Lung (tissue), 12 donors: ENCODE measurements around the gene ATF6B. TPM values are rescaled to one million over a fixed set of nuclear protein-coding genes. Genes with fewer than 3 reads are reported as not detected.
A peak's percentile ranks its signal among the peaks of the same experiment; 100 is the strongest.

Experiments used
- ATAC-seq: fragments of 200-7000 bp; cut with Tn5 transposase; one replicate; pipeline ENCODE4 v1.9.1; 2020; ENCODE audit warnings: moderate number of reproducible peaks; ENCODE audit not compliant: insufficient read depth, low FRiP score
- DNase-seq, 3 donors: peaks; one replicate each; pipeline ENCODE4 v3.0.0-alpha.2; 2013 to 2017
- H3K27ac ChIP-seq, 2 donors: one replicate each; pipeline ENCODE4 v1.5.1; 2013; ENCODE audit warnings: mild to moderate bottlenecking in 2 of 2, moderate library complexity in 2 of 2, control low read depth in 1 of 2, inconsistent platforms in 1 of 2, low read depth in 1 of 2, low read length in 1 of 2
- H3K27me3 ChIP-seq, 3 donors: one replicate each; pipeline ENCODE4 v1.5.1; 2013; ENCODE audit warnings: low read length in 2 of 3; ENCODE audit not compliant: control insufficient read depth in 3 of 3, insufficient read depth in 3 of 3
- H3K36me3 ChIP-seq, 4 donors: one replicate each; pipeline ENCODE4 v1.5.1; 2013; ENCODE audit warnings: low read length in 4 of 4, mild to moderate bottlenecking in 1 of 4, moderate library complexity in 1 of 4; ENCODE audit not compliant: control insufficient read depth in 4 of 4, insufficient read depth in 4 of 4
- H3K4me1 ChIP-seq, 5 donors: one replicate each; pipeline ENCODE4 v1.5.1; 2013; ENCODE audit warnings: low read length in 5 of 5, mild to moderate bottlenecking in 2 of 5, moderate library complexity in 1 of 5; ENCODE audit not compliant: control insufficient read depth in 5 of 5, insufficient read depth in 5 of 5
- H3K4me3 ChIP-seq: one replicate; pipeline ENCODE4 v1.5.1; 2013; ENCODE audit warnings: mild to moderate bottlenecking, control low read depth, moderate library complexity
- H3K9ac ChIP-seq, 2 donors: one replicate each; pipeline ENCODE4 v1.5.1; 2013; ENCODE audit warnings: low read length in 2 of 2, control low read depth in 1 of 2; ENCODE audit not compliant: insufficient read depth in 1 of 2
- H3K9me3 ChIP-seq, 4 donors: one replicate each; pipeline ENCODE4 v1.5.1; 2013; ENCODE audit warnings: low read length in 3 of 4, mild to moderate bottlenecking in 1 of 4, moderate library complexity in 1 of 4; ENCODE audit not compliant: control insufficient read depth in 4 of 4, insufficient read depth in 3 of 4
- CTCF ChIP-seq: IDR thresholded peaks from 2 replicates; pipeline ENCODE4 v1.5.1; 2012; ENCODE audit warnings: mild to moderate bottlenecking; ENCODE audit errors: control extremely low read depth, extremely low read depth
- WGBS, 2 donors: extraction: QIAGEN DNeasy Blood & Tissue Kit; methylation state at CpG; one replicate each; pipeline ENCODE4 v1.1.7; 2013; 5-methylcytosine and 5-hydroxymethylcytosine counted together
- polyA plus RNA-seq, 2 donors: library from polyadenylated mRNA; stranded (reverse); fragments of 200-250 nt; gene quantifications; one replicate each; pipeline ENCODE4 v1.2.1, GENCODE V29; 2013
- total RNA-seq, 2 donors: library from RNA; depleted of rRNA in 1 of 2; stranded (reverse); fragments of >200 nt in 1 of 2; gene quantifications; one replicate each; pipeline ENCODE4 v1.2.1, GENCODE V29; 2014 to 2021
- donor health status: control.
- donor health status: control.
- donor health status: Bipolar disorder and iron deficiency.
- donor health status: healthy.
- donor health status: DM: yes; HTN: yes; CAD: no.

Gene ATF6B
- total and polyA plus RNA-seq, 4 donors, result 50.1 to 101 (median 62.4) TPM

DNA sequence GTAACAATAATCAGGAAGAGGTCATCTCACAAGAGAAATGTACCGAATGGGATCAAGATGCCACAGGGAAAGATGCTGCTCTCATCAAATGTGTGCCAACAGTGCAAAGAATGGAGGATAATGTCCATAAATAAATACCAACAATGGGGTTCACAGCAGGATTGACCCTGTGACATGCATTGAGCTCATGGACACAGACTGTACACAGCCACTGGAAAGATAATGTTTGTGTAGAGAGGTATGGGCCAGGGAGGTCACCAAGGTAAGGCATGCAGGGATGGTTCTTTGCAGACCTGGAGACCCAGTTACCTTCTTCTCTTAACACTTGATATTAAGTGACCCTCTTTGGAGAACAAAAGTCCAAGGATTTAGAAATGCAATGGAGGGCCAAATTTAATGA, 46.4 kb upstream of the ATF6B start:
- Histone ChIP-seq H3K36me3 (peaks cover 0 to 19% (median 14%) of the 10 kb centered on the region in 4 donors), H3K9ac (no peak overlapping the region), H3K4me1 (peaks cover 2 to 45% (median 24%) of the 10 kb centered on the region in 5 donors), H3K27me3 (no peaks in the 10 kb centered on the region), H3K9me3 (no peaks in the 10 kb centered on the region), H3K4me3 (no peak overlapping the region), H3K27ac (no peak overlapping the region)
- no peak for TF ChIP-seq CTCF
- ATAC-seq (no peak), DNase-seq (no peak)
- WGBS, 2 donors, result 89 to 97% methylated on average over 1 of the region's 1 CpG

DNA sequence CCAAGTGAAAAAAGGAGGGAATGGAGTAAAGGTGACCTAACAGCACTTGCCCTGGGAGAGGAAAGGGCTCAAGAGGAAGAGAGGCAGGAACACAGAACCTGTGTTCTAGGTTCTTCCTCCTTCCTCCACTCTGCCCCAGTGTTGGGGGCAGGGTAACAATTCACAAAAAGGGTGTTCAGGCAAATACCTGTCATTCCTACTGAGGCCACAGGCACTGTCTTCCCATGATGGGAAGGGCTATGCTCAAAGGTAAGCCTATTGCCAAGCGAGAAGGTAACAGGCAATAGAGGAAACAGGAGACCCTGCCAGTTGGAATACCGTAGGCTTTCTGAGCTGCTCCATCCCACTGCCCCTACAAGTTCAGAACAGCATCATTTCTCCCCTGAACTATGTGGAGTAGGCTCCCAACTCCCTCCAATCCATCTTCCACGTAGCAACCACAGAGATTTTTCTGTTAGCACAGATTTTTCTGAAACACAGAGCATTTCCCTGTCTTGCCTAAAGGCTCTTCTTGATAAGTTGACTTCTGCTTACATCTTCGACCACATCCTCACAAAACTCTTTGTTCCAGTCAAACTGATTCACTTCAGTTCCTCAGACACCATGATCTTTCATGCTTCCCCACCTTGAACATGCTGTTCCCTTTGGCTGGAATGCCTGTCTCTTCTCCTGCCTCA, 45.1 kb upstream of the ATF6B start:
- DNase-seq (no peak), ATAC-seq (no peak)
- WGBS, 2 donors, result 62 to 76% methylated on average over 4 of the region's 4 CpGs
- no peaks in the 10 kb centered on the region for H3K9me3 ChIP-seq
- TF ChIP-seq CTCF, result no peak
- no peak overlapping the region for H3K4me3 ChIP-seq
- H3K9ac ChIP-seq, result peak overlapping the region in 1 of 2 donors; percentile 31
- peaks cover 0 to 18% (median 17%) of the 10 kb centered on the region in 4 donors for H3K36me3 ChIP-seq
- no peak overlapping the region for H3K27ac ChIP-seq
- peaks cover 0 to 37% (median 18%) of the 10 kb centered on the region in 5 donors for H3K4me1 ChIP-seq
- H3K27me3 ChIP-seq, result no peaks in the 10 kb centered on the region

DNA sequence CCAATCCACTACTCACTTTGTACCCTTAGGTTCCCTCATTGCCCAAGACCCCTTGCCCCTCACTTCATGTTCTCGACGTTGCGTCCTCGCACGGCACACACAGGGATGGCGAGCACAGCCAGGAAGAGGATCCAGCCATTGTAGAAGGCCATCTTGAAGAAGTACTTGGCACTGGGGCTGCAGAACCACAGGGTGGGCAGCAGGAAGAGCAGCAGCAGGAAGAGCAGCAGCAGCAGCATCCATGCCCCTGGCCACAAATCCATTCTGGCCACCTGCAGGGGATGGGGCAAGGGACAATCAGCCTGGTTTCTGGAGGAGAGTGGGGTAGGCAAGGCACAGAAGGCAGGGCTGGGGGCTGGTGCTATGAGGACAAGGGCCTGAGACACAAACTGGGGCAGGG, 43.2 kb upstream of the ATF6B start:
- no peak for ATAC-seq
- Histone ChIP-seq H3K27ac (no peak overlapping the region), H3K27me3 (no peaks in the 10 kb centered on the region), H3K4me1 (peaks cover 0 to 24% (median 8%) of the 10 kb centered on the region in 5 donors), H3K4me3 (no peak overlapping the region), H3K36me3 (peaks cover 3 to 32% (median 19%) of the 10 kb centered on the region in 4 donors), H3K9me3 (no peaks in the 10 kb centered on the region), H3K9ac (no peak overlapping the region)
- no peak for TF ChIP-seq CTCF
- DNase-seq, result no peak
- 96% methylated on average over 6 of the region's 6 CpGs for WGBS, 2 donors
